Measurements from ENCODE around the gene TECPR2.

- TF ChIP-seq ARNT (IDR thresholded peaks at IDR 0.05) (no peak), HDGF (IDR thresholded peaks at IDR 0.05; ENCODE audit: borderline replicate concordance) (no peak), SUZ12 (IDR thresholded peaks at IDR 0.05) (no peak), SP1 (IDR thresholded peaks at IDR 0.05) (no peak)
Measured at GRCh38 chr14:102390064-102390855, 27.5 kb downstream of the TECPR2 start.

All from HEK293T (cell line).